SU-DHL-6 (cell line): ENCODE measurements around the gene INTS1.

ENCODE experiments used
- H2AFZ ChIP-seq: fragments of 200-600 bp; sonication (generic); 2 replicates; pipeline ENCODE4 v1.6.1; 2014; ENCODE audit warnings: low read depth, mild to moderate bottlenecking, moderate library complexity, mixed read lengths, antibody characterized with exemption, low read length; ENCODE audit not compliant: severe bottlenecking
- H3F3A ChIP-seq: fragments of 200-600 bp; shearing (Covaris generic); 2 replicates; pipeline ENCODE4 v1.6.0; 2016; ENCODE audit warnings: antibody characterized with exemption, mild to moderate bottlenecking; ENCODE audit not compliant: insufficient read depth
- H3K27ac ChIP-seq: fragments of 200-600 bp; sonication (generic); 2 replicates; pipeline ENCODE4 v1.5.1; 2016; ENCODE audit warnings: low read depth, mild to moderate bottlenecking, low read length, moderate library complexity, mixed read lengths
- H3K27me3 ChIP-seq: fragments of 200-600 bp; sonication (generic), shearing (Covaris generic); 2 replicates; pipeline ENCODE4 v1.6.0; 2014; ENCODE audit warnings: mild to moderate bottlenecking, low read length
- H3K36me3 ChIP-seq: fragments of 200-600 bp; sonication (generic); 2 replicates; pipeline ENCODE4 v1.6.1; 2014; ENCODE audit warnings: mild to moderate bottlenecking, low read length, mixed read lengths
- H3K4me2 ChIP-seq: fragments of 300-600, 200-600 bp; shearing (Covaris generic), sonication (generic); 2 replicates; pipeline ENCODE4 v1.6.0; 2014; ENCODE audit warnings: low read length, low read depth, mild to moderate bottlenecking; ENCODE audit not compliant: poor library complexity, severe bottlenecking
- H3K4me3 ChIP-seq: fragments of 200-600 bp; sonication (generic); 2 replicates; pipeline ENCODE4 v1.5.1; 2014; ENCODE audit warnings: antibody characterized with exemption, low read length, mild to moderate bottlenecking, mixed read lengths; ENCODE audit not compliant: insufficient read depth, poor library complexity, severe bottlenecking
- H3K79me2 ChIP-seq: fragments of 200-600 bp; sonication (generic); 2 replicates; pipeline ENCODE4 v1.6.1; 2014; ENCODE audit warnings: mild to moderate bottlenecking, low read length, moderate library complexity; ENCODE audit not compliant: insufficient read depth
- H3K9ac ChIP-seq: fragments of 200-600 bp; sonication (generic); 2 replicates; pipeline ENCODE4 v1.7.0; 2014; ENCODE audit warnings: mild to moderate bottlenecking, low read length
- H3K9me2 ChIP-seq: fragments of 200-600 bp; sonication (generic); replicated peaks from 2 replicates; pipeline ENCODE4 v1.6.1; 2014; ENCODE audit warnings: low read length; ENCODE audit not compliant: insufficient read depth
- H3K9me3 ChIP-seq: fragments of 200-600 bp; sonication (generic); 2 replicates; pipeline ENCODE4 v1.6.1; 2014; ENCODE audit warnings: low read length, mixed read lengths; ENCODE audit not compliant: insufficient read depth
- H4K20me1 ChIP-seq: fragments of 200-600 bp; sonication (generic); 2 replicates; pipeline ENCODE4 v1.6.1; 2014; ENCODE audit warnings: low read depth, mild to moderate bottlenecking, antibody characterized with exemption, low read length, moderate library complexity, mixed read lengths
- EZH2phosphoT487 ChIP-seq: fragments of 200-600 bp; sonication (generic), shearing (Covaris generic); conservative IDR thresholded peaks from 2 replicates; pipeline ENCODE4 v1.6.1; 2018; ENCODE audit warnings: mild to moderate bottlenecking, antibody characterized with exemption, low read length, moderate library complexity, mixed read lengths
- TF ChIP-seq, protein P1 (sequence below): fragments of 200-600 bp; sonication (generic); IDR thresholded peaks from one replicate; pipeline ENCODE4 v1.5.1; 2017; ENCODE audit warnings: antibody characterized with exemption, mild to moderate bottlenecking, low read length, moderate library complexity; ENCODE audit not compliant: insufficient read depth, poor library complexity, severe bottlenecking

Gene INTS1

DNA sequence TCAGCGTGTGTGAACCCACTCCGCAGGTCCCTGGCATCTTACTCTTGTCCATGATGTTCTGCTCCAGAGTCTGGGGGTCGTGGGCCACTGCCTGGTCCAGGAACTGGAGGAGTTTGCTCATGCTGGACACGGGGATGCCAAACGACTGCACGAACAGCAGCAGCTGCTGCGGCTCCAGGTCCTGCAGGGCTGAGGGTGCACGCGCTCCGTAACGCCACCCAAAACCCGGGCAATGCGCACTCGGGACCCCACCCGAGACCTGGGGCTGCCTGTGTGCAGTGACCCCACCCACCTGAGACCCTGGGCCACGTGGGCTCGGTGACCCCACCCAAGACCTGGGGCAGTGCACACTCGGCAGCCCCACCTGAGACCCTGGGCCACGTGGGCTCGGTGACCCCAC lies 22.9 kb downstream of the INTS1 start:
- H3K4me3 ChIP-seq, result no peak overlapping the region
- TF ChIP-seq, protein P1, sequence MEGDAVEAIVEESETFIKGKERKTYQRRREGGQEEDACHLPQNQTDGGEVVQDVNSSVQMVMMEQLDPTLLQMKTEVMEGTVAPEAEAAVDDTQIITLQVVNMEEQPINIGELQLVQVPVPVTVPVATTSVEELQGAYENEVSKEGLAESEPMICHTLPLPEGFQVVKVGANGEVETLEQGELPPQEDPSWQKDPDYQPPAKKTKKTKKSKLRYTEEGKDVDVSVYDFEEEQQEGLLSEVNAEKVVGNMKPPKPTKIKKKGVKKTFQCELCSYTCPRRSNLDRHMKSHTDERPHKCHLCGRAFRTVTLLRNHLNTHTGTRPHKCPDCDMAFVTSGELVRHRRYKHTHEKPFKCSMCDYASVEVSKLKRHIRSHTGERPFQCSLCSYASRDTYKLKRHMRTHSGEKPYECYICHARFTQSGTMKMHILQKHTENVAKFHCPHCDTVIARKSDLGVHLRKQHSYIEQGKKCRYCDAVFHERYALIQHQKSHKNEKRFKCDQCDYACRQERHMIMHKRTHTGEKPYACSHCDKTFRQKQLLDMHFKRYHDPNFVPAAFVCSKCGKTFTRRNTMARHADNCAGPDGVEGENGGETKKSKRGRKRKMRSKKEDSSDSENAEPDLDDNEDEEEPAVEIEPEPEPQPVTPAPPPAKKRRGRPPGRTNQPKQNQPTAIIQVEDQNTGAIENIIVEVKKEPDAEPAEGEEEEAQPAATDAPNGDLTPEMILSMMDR, result no peak
- no peak for TF ChIP-seq EZH2phosphoT487
- H4K20me1 ChIP-seq, result no peaks in the 10 kb centered on the region
- no peak overlapping the region for H3K27ac ChIP-seq
- H3K9me3 ChIP-seq, result no peaks in the 10 kb centered on the region
- no peaks in the 10 kb centered on the region for H3K27me3 ChIP-seq
- no peak overlapping the region for H3K9ac ChIP-seq
- no peaks in the 10 kb centered on the region for H3K9me2 ChIP-seq
- H2AFZ ChIP-seq, result no peak overlapping the region
- no peaks in the 10 kb centered on the region for H3K36me3 ChIP-seq
- H3F3A ChIP-seq, result no peaks in the 10 kb centered on the region
- no peak overlapping the region for H3K4me2 ChIP-seq
- no peaks in the 10 kb centered on the region for H3K79me2 ChIP-seq

DNA sequence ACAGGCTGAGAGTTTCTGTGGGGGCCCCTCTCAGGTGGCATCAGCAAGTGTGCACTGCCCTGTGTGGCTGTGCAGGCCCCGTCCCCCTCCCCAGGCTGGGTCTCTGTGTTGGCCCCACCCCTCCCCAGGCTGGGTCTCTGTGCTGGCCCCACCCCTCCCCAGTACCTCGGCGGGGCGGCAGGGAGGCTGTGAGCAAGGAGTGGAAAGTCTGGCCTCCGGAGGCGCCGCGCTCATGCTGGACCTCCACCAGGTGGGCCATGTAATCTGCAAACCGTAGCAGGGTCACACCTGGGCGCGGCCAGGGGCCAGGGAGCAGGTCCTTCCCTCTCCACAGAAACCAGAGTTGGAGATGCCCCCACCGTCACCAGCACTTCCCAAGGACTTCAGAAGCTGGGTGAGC lies 23.5 kb downstream of the INTS1 start:
- H3K4me3 ChIP-seq, result no peak overlapping the region
- no peak overlapping the region for H3K4me2 ChIP-seq
- no peaks in the 10 kb centered on the region for H4K20me1 ChIP-seq
- TF ChIP-seq, protein P1, result no peak
- TF ChIP-seq EZH2phosphoT487, result no peak
- H3K9me2 ChIP-seq, result no peaks in the 10 kb centered on the region
- H3K27me3 ChIP-seq, result no peaks in the 10 kb centered on the region
- H3K9me3 ChIP-seq, result no peaks in the 10 kb centered on the region
- H3F3A ChIP-seq, result no peaks in the 10 kb centered on the region
- H3K27ac ChIP-seq, result no peak overlapping the region
- H2AFZ ChIP-seq, result no peak overlapping the region
- no peaks in the 10 kb centered on the region for H3K36me3 ChIP-seq
- no peaks in the 10 kb centered on the region for H3K79me2 ChIP-seq
- H3K9ac ChIP-seq, result no peak overlapping the region

DNA sequence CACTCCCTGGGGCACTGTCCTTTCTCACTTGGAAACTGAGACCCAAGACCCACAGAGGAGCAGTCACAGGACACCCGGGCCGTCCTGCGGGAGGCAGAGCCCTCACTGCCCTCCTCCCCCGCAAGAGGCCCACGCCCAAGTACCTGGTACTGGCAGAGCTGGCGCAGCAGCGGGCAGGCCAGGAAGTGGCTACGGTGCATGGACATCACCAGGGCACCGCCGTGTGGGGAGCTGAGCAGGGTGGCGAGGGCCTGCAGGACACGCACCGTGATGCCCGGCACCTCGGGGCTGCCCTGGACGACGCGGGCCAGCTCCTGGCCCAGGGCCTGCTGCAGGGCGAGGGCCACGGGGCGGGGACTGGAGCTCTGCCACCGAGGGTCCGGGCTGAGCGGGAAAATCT lies 24.9 kb downstream of the INTS1 start:
- Histone ChIP-seq H3K9ac (no peak overlapping the region), H3F3A (no peaks in the 10 kb centered on the region; the same call in 1 of the 2 replicates), H3K9me2 (no peaks in the 10 kb centered on the region), H4K20me1 (no peaks in the 10 kb centered on the region), H3K79me2 (no peaks in the 10 kb centered on the region), H3K27ac (no peak overlapping the region), H3K9me3 (no peaks in the 10 kb centered on the region), H3K27me3 (no peaks in the 10 kb centered on the region), H3K4me3 (no peak overlapping the region), H3K4me2 (no peak overlapping the region), H2AFZ (no peak overlapping the region), H3K36me3 (no peaks in the 10 kb centered on the region)
- TF ChIP-seq, protein P1, result no peak
- TF ChIP-seq EZH2phosphoT487, result no peak
